Skeletal muscle tissue (tissue), 4 donors: ENCODE data around the gene UTS2R. TPM values are rescaled to one million over a fixed set of nuclear protein-coding genes. Genes with fewer than 3 reads are reported as not detected.
A peak's percentile ranks its signal among the peaks of the same experiment; 100 is the strongest.

Experiments
- H3K27ac ChIP-seq: one replicate; pipeline ENCODE4 v1.7.0; 2013; ENCODE audit warnings: mild to moderate bottlenecking, low read depth, low read length, inconsistent platforms
- H3K27me3 ChIP-seq, 3 donors: one replicate each; pipeline ENCODE4 v1.7.0; 2013; ENCODE audit warnings: low read length in 3 of 3; ENCODE audit not compliant: control insufficient read depth in 3 of 3, insufficient read depth in 3 of 3
- H3K36me3 ChIP-seq, 3 donors: one replicate each; pipeline ENCODE4 v1.7.0; 2013; ENCODE audit warnings: low read length in 3 of 3; ENCODE audit not compliant: control insufficient read depth in 3 of 3, insufficient read depth in 3 of 3
- H3K4me1 ChIP-seq, 3 donors: one replicate each; pipeline ENCODE4 v1.7.0; 2013; ENCODE audit warnings: low read length in 3 of 3, mild to moderate bottlenecking in 3 of 3; ENCODE audit not compliant: control insufficient read depth in 3 of 3, insufficient read depth in 3 of 3
- H3K4me3 ChIP-seq, 3 donors: one replicate each; pipeline ENCODE4 v1.7.0; 2013; ENCODE audit warnings: low read length in 3 of 3
- H3K9ac ChIP-seq, 3 donors: one replicate each; pipeline ENCODE4 v1.7.0; 2013; ENCODE audit warnings: low read length in 3 of 3, mild to moderate bottlenecking in 3 of 3, moderate library complexity in 2 of 3, low read depth in 1 of 3
- H3K9me3 ChIP-seq, 3 donors: one replicate each; pipeline ENCODE4 v1.7.0; 2013; ENCODE audit warnings: low read length in 3 of 3; ENCODE audit not compliant: control insufficient read depth in 3 of 3
- total RNA-seq: library from RNA; depleted of rRNA; stranded (reverse); fragments of >200 nt; gene quantifications from one replicate; pipeline ENCODE4 v1.2.3, GENCODE V29; 2014
- donor health status: Osteomylitis.

The UTS2R gene
- total RNA-seq, 1 donor from 2014 or later = 1.6 TPM

DNA sequence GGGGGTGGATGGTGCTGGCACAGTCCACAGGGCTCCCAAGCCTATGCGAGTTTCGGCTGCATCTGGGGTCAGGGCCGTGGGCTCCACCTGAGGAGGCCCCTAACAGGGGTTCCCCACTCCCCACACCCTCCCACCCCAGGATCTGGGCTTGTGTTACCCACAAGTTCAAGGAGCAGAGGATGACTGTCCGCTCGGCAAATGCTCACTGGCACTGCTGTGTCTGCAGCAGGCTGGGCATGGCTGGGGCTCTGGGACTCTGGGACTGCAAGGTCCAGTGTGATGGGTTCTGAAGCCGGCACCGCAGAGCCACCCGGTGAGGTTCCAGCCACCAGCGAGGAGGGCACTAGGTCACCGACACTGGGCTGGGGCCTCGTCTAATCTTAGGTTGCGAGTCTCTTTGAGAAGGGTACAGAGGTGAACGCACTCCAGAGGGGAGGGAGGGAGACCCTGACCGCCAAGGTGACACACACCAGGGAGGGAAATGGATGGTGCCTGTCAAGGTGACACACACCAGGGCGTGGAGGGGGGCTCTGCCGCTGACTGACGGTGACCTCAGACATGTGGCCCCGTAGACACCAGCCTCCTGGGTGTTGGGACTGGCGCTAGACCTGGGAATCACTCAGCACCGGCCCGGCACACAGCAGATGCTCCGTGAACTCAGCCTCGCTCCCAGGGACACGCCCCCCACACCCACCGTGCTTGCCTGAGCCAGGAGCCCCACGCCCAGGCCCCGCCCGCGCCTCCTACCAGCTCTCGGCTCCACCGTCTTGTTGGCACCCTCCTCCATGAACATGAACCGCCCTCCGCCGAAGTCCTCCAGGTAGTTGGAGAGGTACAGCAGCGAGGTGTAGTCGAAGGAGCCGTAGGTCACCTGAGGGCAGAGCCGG, 26.1 kb downstream of the UTS2R start:
- H3K36me3 ChIP-seq = peaks cover 11 to 15% (median 15%) of the 10 kb centered on the region in 3 donors

DNA sequence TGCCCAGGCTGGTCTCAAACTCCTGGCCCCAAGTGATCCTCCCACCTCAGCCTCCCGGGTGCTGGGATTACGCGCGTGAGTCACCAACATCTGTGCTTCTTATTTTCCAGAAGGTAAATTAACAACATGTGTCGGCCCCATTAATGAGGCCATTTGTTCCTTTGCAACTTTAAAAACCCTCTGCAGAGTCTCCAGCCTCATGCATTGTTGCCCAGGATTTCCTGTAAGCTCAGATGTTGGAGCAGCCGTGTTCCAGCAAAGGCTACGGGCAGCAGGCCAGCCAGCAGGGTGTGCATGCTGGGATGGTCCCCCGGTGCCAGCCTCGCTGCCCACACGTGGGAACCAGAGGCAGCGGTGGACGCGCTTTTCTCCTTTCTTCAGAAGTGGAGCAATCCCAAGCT, 27.5 kb downstream of the UTS2R start:
- peaks cover 11 to 18% (median 17%) of the 10 kb centered on the region in 3 donors for H3K36me3 ChIP-seq
- peak overlapping the region; percentile 48 for H3K27ac ChIP-seq
- H3K27me3 ChIP-seq = no peaks in the 10 kb centered on the region
- peaks cover 18 to 19% (median 18%) of the 10 kb centered on the region in 3 donors for H3K4me1 ChIP-seq
- peak overlapping the region in 2 of 3 donors; percentile 7 to 46 for H3K4me3 ChIP-seq
- no peak overlapping the region for H3K9ac ChIP-seq
- no peaks in the 10 kb centered on the region for H3K9me3 ChIP-seq

More for the DNA sequence above, 26.1 kb downstream of the UTS2R start:
- peaks cover 18 to 19% (median 18%) of the 10 kb centered on the region in 3 donors for H3K4me1 ChIP-seq
- no peaks in the 10 kb centered on the region for H3K27me3 ChIP-seq
- no peak overlapping the region for H3K27ac ChIP-seq
- no peaks in the 10 kb centered on the region for H3K9me3 ChIP-seq
- no peak overlapping the region for H3K4me3 ChIP-seq
- H3K9ac ChIP-seq = no peak overlapping the region

DNA sequence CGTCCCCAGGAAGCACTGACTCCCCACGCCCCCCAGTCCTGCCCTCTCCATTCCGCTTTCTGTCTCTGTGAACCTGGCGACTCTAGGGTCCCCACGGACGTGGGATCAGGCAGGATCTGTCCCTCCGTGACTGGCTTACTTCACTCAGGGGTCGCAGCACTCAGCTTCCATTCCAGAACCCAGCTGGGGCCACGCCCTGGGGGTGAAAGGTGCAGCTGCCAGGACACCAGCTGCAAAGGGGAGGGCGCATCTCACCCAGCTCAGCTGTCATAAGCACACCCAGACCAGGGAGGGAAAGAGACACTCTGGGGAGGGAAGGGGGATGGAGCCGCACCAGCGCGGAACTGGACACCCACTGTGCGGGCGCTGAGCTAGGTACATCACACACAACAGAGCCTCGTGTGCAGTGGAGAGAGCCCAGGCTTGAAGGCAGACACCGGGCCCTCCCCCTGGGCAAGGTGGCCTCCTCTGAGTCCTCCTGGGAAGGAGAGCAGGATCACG, 28.1 kb downstream of the UTS2R start:
- no peaks in the 10 kb centered on the region for H3K27me3 ChIP-seq
- H3K27ac ChIP-seq = peak overlapping the region; percentile 48
- peaks cover 18 to 19% (median 18%) of the 10 kb centered on the region in 3 donors for H3K4me1 ChIP-seq
- H3K4me3 ChIP-seq = peak overlapping the region; percentile 7 to 50 (median 46)
- H3K9me3 ChIP-seq = no peaks in the 10 kb centered on the region
- peaks cover 13 to 22% (median 14%) of the 10 kb centered on the region in 3 donors for H3K36me3 ChIP-seq
- H3K9ac ChIP-seq = peak overlapping the region in 1 of 3 donors; percentile 68

DNA sequence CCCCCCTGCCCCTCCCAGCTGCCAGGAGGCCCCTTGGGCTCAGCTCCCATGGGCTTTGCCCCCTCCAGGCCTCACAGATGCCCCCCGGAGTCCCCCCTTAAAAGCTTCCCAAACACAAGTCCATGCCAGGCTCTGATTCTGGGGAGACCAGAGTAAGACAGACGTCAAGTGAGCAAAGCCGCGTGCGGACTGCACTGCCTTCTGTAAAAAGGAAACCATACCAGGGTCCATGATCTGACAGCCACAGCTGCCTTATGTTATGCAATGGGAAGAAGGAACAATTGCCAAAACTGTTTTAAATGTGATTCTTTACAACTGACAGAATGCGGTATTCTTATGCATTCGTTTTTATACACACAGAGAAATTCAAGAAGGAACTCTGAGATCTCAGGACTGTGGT, 28.6 kb downstream of the UTS2R start:
- no peaks in the 10 kb centered on the region for H3K27me3 ChIP-seq
- no peaks in the 10 kb centered on the region for H3K9me3 ChIP-seq
- H3K27ac ChIP-seq = peak overlapping the region; percentile 48
- H3K9ac ChIP-seq = peak overlapping the region in 1 of 3 donors; percentile 68
- no peak overlapping the region for H3K4me3 ChIP-seq
- peaks cover 13 to 22% (median 14%) of the 10 kb centered on the region in 3 donors for H3K36me3 ChIP-seq
- H3K4me1 ChIP-seq = peaks cover 18 to 19% (median 18%) of the 10 kb centered on the region in 3 donors

DNA sequence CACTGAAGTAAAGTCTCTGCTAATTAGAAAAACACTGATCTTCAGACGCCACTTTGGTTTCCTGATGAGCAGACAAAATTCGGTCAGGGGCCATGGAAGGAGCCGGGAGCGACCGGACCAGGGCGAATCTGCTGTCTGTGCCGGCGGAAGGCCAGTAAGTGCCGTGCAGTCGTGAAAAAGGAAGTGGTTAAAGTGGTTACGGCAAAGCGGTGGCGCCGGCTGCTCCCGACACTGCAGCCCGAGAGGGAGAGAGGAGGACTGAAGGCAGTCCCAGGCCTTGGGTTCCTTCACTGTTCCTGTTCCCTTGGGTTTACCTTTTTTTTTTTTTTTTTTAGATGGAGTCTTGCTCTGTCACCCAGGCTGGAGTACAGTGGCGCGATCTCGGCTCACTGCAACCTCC, 29.3 kb downstream of the UTS2R start:
- Histone ChIP-seq H3K27me3 (no peaks in the 10 kb centered on the region), H3K9ac (no peak overlapping the region), H3K36me3 (peaks cover 13 to 22% (median 14%) of the 10 kb centered on the region in 3 donors), H3K4me1 (peaks cover 18 to 19% (median 18%) of the 10 kb centered on the region in 3 donors), H3K4me3 (no peak overlapping the region), H3K27ac (no peak overlapping the region), H3K9me3 (no peaks in the 10 kb centered on the region)

DNA sequence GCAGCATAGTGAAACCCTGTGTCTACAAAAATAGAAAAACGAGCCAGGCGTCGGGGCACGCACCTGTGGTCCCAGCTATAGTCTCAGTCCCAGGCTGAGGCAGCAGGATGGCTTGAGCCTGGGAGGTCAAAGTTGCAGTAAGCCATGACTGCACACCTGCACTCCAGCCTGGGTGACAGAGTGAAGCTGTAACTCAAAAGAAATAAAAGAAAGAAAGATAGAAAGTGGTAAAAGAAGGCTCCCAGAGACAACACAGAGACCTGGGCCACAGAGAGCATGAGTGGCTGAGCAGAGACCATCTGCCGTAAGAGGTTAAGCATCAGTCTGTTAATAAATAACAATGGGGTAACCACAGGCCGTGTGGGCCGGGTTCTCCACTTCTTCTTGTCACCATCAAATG, 31.3 kb downstream of the UTS2R start:
- no peak overlapping the region for H3K9ac ChIP-seq
- H3K4me1 ChIP-seq = peaks cover 18 to 29% (median 28%) of the 10 kb centered on the region in 3 donors
- H3K4me3 ChIP-seq = no peak overlapping the region
- no peaks in the 10 kb centered on the region for H3K9me3 ChIP-seq
- H3K36me3 ChIP-seq = peaks cover 13 to 19% (median 15%) of the 10 kb centered on the region in 3 donors
- H3K27ac ChIP-seq = no peak overlapping the region
- H3K27me3 ChIP-seq = no peaks in the 10 kb centered on the region

DNA sequence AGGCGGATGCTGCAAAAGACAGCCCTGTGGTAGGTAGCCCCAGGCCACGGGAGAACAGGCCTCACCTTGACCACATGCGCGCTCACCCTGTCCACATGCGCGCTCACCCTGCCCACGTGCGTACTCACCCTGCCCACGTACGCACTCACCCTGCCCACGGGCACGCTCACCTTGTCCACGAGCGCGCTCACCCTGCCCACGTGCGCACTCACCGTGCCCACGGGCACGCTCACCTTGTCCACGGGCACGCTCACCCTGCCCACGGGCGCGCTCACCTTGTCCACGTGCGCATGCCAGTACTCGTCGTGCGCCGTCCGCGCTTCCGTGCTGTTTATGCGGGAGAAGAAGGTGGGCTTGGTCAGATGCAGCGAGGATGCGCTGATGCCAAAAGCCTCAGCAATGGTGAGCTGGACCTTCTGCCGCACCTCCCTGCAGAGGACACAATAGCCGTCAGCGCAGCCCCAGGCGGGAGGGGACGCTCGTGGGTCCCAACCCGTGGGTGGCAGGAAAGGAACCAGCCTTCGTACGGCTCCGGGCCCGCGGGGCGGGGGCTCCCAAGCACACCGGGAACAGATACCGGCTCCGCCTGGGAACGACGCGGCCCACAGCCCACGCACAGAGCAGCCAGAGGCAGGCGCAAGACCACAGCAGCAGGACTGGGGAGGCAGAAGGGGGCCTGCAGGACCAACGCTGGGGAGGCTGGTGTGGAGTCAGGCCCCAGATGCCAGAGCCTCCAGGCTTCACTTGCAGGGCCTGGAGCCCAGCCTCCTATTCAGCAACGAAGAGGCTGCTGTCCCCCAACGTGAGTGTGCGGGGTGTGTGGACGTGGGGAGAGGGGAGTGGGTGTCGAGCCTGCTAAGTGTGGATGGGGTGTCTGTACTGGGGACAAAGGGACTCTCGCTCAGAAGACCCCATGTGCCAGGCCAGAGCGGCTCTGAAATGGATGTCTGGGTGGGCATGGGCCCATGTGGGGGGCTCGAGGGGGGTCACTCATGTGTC, 32.4 kb downstream of the UTS2R start:
- Histone ChIP-seq H3K27ac (no peak overlapping the region), H3K36me3 (peaks cover 17 to 21% (median 19%) of the 10 kb centered on the region in 3 donors), H3K9ac (no peak overlapping the region), H3K4me1 (peaks cover 17 to 29% (median 27%) of the 10 kb centered on the region in 3 donors), H3K4me3 (no peak overlapping the region), H3K9me3 (no peaks in the 10 kb centered on the region), H3K27me3 (no peaks in the 10 kb centered on the region)

DNA sequence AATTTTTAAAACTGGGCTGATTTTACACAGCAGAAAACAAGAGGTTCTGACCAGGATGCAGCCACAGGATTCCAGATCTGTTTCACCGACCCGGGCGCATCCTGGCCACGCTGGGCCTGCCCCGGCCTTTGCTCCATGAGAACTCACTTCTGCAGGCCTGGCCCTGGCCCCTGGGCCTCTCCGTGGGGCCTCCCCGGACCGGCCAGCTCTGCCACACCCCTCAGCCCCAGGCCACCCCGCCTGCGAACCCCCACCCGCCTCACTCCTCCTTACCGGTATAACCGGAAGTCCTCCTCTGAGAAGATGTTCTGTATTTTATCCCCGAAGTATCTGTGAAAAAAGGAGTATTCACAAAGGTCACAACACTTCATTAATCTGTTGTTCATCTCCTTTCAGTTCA, 33.5 kb downstream of the UTS2R start:
- no peak overlapping the region for H3K9ac ChIP-seq
- H3K27me3 ChIP-seq = no peaks in the 10 kb centered on the region
- H3K4me1 ChIP-seq = peaks cover 6 to 18% (median 17%) of the 10 kb centered on the region in 3 donors
- H3K9me3 ChIP-seq = no peaks in the 10 kb centered on the region
- peaks cover 17 to 24% (median 24%) of the 10 kb centered on the region in 3 donors for H3K36me3 ChIP-seq
- no peak overlapping the region for H3K4me3 ChIP-seq
- H3K27ac ChIP-seq = no peak overlapping the region

DNA sequence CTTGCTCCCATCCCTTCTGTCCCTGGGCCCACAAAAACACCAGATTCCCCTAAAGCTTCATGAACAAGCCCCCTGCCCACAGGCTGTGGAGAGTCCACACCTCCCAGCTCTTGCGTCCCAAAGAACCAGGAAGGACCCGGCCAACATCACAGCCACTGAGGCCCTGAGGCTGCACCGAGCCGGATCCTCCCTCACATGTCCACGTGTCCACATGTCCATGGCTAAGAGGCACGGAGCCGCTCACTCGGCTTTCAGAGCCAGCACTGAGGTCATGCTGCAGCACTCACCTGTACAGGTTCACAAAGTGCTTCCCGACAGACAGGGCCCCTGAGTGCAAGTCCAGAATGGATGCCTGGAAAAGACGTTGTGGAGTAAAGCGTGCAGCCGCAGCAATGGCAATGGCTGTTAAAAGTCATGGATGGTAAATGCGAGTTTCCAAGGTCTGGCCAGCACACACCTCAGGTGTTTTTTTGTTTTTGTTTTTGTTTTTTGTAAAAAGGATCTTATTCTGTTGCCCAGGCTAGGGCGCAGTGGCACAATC, 34.6 kb downstream of the UTS2R start:
- no peak overlapping the region for H3K27ac ChIP-seq
- H3K4me1 ChIP-seq = peaks cover 4 to 15% (median 11%) of the 10 kb centered on the region in 3 donors
- H3K9ac ChIP-seq = no peak overlapping the region
- H3K36me3 ChIP-seq = peaks cover 17 to 24% (median 24%) of the 10 kb centered on the region in 3 donors
- no peaks in the 10 kb centered on the region for H3K9me3 ChIP-seq
- no peak overlapping the region for H3K4me3 ChIP-seq
- H3K27me3 ChIP-seq = no peaks in the 10 kb centered on the region
